Osteoblast (primary cell): ENCODE results near the gene FURIN. TPM values are rescaled to one million over a fixed set of nuclear protein-coding genes. Genes with fewer than 3 reads are reported as not detected.

ENCODE experiments used
- DNase-seq: peaks from one replicate; pipeline ENCODE4 v3.0.0; 2011; ENCODE audit warnings: low spot score, mixed read lengths; ENCODE audit not compliant: insufficient read length; ENCODE audit errors: missing footprints
- H2AFZ ChIP-seq: 2 replicates; pipeline ENCODE4 v1.6.0; 2011; ENCODE audit warnings: mild to moderate bottlenecking, low read length
- H3K27ac ChIP-seq: 2 replicates; pipeline ENCODE4 v1.5.1; 2011; ENCODE audit warnings: mild to moderate bottlenecking, low read depth, low read length, moderate library complexity
- H3K27me3 ChIP-seq: 2 replicates; pipeline ENCODE4 v1.6.0; 2012; ENCODE audit warnings: mild to moderate bottlenecking, control low read depth, inconsistent platforms, low read length, moderate library complexity; ENCODE audit not compliant: insufficient read depth
- H3K36me3 ChIP-seq: 2 replicates; pipeline ENCODE4 v1.5.1; 2011; ENCODE audit warnings: mild to moderate bottlenecking, low read length, control low read depth, moderate library complexity; ENCODE audit not compliant: insufficient read depth
- H3K4me1 ChIP-seq: 2 replicates; pipeline ENCODE4 v1.5.1; 2011; ENCODE audit warnings: mild to moderate bottlenecking, low read length, control low read depth, moderate library complexity; ENCODE audit not compliant: insufficient read depth
- H3K4me2 ChIP-seq: 2 replicates; pipeline ENCODE4 v1.6.0; 2011; ENCODE audit warnings: mild to moderate bottlenecking, low read length; ENCODE audit not compliant: insufficient read depth
- H3K4me3 ChIP-seq: fragments of 200-600 bp; sonication (generic); 3 replicates; pipeline ENCODE4 v1.5.1; 2012; ENCODE audit warnings: mild to moderate bottlenecking, low read length, inconsistent platforms; ENCODE audit not compliant: insufficient read depth
- H3K79me2 ChIP-seq: 2 replicates; pipeline ENCODE4 v1.6.0; 2012; ENCODE audit warnings: mild to moderate bottlenecking, low read length, control low read depth, inconsistent platforms; ENCODE audit not compliant: insufficient read depth
- H3K9me3 ChIP-seq: 2 replicates; pipeline ENCODE4 v1.5.1; 2011; ENCODE audit warnings: low read depth, low read length, control low read depth
- H4K20me1 ChIP-seq: 2 replicates; pipeline ENCODE4 v1.6.0; 2012; ENCODE audit warnings: mild to moderate bottlenecking, low read length, control low read depth; ENCODE audit not compliant: insufficient read depth
- total RNA-seq: library from RNA; depleted of rRNA; stranded (reverse); fragments of >200 nt; gene quantifications from 2 replicates; pipeline ENCODE4 v1.2.3, GENCODE V29; 2012
- TF ChIP-seq, protein P1 (sequence below): IDR thresholded peaks from 2 replicates; pipeline ENCODE4 v1.5.1; 2011; ENCODE audit warnings: mild to moderate bottlenecking, low read depth, low read length, moderate library complexity; ENCODE audit errors: extremely low read depth

Gene FURIN
- total RNA-seq, 1 donor, result 39.1 TPM

DNA sequence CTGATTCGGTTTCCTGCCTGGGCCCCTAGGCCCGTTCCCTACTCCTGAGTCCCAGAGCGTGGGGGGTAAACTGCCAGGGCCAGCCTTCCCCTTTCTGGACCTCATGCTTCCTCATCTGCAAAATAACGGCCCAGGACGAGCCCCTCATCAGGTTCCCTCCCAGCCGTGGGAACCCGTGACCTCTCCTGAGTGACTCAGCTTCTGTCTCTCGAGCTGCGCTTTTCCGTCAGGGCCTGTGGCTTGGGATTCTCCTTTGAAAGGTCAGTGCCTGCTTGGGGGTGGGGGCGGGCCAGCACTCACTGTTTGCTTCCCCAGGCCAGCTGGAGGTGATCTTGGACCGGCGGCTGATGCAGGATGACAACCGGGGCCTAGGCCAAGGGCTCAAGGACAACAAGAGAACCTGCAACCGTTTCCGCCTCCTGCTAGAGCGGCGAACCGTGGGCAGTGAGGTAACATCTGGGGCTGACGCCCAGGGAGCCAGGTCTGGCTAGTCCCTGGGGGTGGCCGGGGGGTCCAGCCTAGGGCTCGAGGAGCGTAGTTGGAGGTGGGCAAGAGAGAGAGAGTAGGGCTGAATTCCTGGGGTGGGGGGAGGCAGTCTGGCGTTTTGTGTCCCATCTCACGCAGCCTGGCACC, 47.5 kb downstream of the FURIN start:
- H3K4me3 ChIP-seq, result no peak overlapping the region
- TF ChIP-seq, protein P1, sequence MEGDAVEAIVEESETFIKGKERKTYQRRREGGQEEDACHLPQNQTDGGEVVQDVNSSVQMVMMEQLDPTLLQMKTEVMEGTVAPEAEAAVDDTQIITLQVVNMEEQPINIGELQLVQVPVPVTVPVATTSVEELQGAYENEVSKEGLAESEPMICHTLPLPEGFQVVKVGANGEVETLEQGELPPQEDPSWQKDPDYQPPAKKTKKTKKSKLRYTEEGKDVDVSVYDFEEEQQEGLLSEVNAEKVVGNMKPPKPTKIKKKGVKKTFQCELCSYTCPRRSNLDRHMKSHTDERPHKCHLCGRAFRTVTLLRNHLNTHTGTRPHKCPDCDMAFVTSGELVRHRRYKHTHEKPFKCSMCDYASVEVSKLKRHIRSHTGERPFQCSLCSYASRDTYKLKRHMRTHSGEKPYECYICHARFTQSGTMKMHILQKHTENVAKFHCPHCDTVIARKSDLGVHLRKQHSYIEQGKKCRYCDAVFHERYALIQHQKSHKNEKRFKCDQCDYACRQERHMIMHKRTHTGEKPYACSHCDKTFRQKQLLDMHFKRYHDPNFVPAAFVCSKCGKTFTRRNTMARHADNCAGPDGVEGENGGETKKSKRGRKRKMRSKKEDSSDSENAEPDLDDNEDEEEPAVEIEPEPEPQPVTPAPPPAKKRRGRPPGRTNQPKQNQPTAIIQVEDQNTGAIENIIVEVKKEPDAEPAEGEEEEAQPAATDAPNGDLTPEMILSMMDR, result no peak
- H3K27me3 ChIP-seq, result no peaks in the 10 kb centered on the region
- peak; percentile 69 for DNase-seq
- H3K4me1 ChIP-seq, result no peaks in the 10 kb centered on the region
- peaks cover 69% of the 10 kb centered on the region for H3K36me3 ChIP-seq
- H3K79me2 ChIP-seq, result no peaks in the 10 kb centered on the region
- no peaks in the 10 kb centered on the region for H4K20me1 ChIP-seq
- H2AFZ ChIP-seq, result no peak overlapping the region
- H3K27ac ChIP-seq, result no peak overlapping the region
- H3K9me3 ChIP-seq, result no peaks in the 10 kb centered on the region
- no peak overlapping the region for H3K4me2 ChIP-seq

DNA sequence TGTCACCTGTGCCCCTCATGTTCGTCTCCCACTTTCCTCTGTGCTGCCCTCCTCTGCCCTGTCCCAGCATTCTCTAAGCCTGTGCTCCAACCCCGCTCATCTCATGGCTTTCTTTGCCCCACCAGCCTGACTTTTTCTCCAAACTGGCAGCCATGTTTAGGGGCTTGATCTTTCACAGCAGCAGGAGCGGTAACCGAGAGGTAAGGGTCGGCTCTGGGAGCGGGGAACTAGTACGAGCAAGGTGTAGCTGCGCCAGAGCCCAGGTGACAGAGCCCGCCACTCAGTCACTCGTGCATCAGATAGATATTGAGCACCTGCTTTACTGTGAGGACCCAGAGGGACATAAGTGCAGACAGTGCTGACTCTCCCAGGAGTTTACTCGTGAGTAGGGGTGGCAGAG, 48.1 kb downstream of the FURIN start:
- H3K4me1 ChIP-seq, result no peaks in the 10 kb centered on the region
- H3K79me2 ChIP-seq, result no peaks in the 10 kb centered on the region
- no peak overlapping the region for H3K27ac ChIP-seq
- H2AFZ ChIP-seq, result no peak overlapping the region
- H4K20me1 ChIP-seq, result no peaks in the 10 kb centered on the region
- peak; percentile 78 for DNase-seq
- no peaks in the 10 kb centered on the region for H3K9me3 ChIP-seq
- TF ChIP-seq, protein P1, result no peak
- H3K4me2 ChIP-seq, result no peak overlapping the region
- peaks cover 69% of the 10 kb centered on the region for H3K36me3 ChIP-seq
- H3K4me3 ChIP-seq, result no peak overlapping the region
- H3K27me3 ChIP-seq, result no peaks in the 10 kb centered on the region

DNA sequence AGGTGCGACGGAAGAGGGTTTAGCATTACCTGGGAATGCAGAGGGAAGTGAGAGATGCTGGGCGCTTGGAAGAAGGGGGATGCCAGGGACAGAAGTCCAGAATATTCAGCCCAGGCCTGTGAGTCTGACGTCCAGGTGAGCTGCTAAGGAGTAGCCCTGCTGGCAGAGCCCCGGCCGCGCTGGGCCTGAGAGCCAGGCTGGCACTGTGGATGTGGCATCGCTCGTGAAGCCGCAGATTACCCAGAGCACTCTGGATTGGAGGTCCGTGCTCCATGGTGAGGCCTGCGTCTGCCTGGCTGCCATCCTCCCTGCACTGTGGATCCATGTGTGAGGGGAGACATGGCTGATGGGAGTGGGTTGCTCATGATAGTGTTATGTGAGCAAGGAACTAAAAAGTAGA, 49.2 kb downstream of the FURIN start:
- no peak overlapping the region for H3K4me2 ChIP-seq
- H3K9me3 ChIP-seq, result no peaks in the 10 kb centered on the region
- TF ChIP-seq, protein P1, result no peak
- H3K4me3 ChIP-seq, result no peak overlapping the region
- H3K79me2 ChIP-seq, result no peaks in the 10 kb centered on the region
- H3K27me3 ChIP-seq, result no peaks in the 10 kb centered on the region
- no peaks in the 10 kb centered on the region for H3K4me1 ChIP-seq
- no peak overlapping the region for H2AFZ ChIP-seq
- peaks cover 58% of the 10 kb centered on the region for H3K36me3 ChIP-seq
- no peak overlapping the region for H3K27ac ChIP-seq
- DNase-seq, result peak; percentile 69
- H4K20me1 ChIP-seq, result no peaks in the 10 kb centered on the region

DNA sequence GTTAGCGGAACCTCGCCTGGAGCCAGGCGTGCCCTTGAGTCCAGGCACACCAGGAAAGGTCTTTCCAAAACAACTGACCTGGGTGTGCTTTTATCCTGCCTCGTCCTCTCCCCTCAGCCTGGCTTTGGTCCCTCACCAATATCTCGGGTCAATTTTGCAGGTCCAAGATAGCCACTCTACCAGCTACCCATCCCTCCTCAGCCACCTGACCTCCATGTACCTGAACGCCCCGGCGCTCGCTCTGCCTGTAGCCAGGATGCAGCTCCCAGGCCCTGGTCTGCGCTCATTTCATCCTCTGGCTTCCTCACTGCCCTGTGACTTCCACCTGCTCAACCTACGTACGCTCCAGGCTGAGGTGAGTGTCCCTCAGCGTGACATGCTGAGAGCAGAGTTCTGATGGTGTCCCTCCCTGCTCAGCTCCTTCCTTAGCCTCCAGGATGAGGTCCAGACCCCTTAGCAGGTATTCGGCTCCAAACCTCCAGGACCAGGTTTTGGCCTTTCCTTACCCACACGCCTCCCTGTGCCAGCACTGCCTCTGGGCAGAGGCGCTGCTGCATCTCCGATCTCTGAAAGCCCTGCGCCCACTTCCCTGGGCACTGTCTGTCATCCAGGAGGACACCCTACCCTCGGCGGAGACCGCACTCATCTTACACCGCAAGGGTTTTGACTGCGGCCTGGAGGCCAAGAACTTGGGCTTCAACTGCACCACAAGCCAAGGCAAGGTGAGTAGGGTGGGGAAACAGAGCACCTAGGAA, 49.8 kb downstream of the FURIN start:
- H4K20me1 ChIP-seq, result no peaks in the 10 kb centered on the region
- no peaks in the 10 kb centered on the region for H3K9me3 ChIP-seq
- H3K4me1 ChIP-seq, result no peaks in the 10 kb centered on the region
- TF ChIP-seq, protein P1, result no peak
- no peaks in the 10 kb centered on the region for H3K79me2 ChIP-seq
- H3K4me3 ChIP-seq, result no peak overlapping the region
- H3K27ac ChIP-seq, result no peak overlapping the region
- peak; percentile 72 for DNase-seq
- peaks cover 52% of the 10 kb centered on the region for H3K36me3 ChIP-seq
- H2AFZ ChIP-seq, result no peak overlapping the region
- no peaks in the 10 kb centered on the region for H3K27me3 ChIP-seq
- no peak overlapping the region for H3K4me2 ChIP-seq
